Measurements from ENCODE around the gene TMTC2.

DNA sequence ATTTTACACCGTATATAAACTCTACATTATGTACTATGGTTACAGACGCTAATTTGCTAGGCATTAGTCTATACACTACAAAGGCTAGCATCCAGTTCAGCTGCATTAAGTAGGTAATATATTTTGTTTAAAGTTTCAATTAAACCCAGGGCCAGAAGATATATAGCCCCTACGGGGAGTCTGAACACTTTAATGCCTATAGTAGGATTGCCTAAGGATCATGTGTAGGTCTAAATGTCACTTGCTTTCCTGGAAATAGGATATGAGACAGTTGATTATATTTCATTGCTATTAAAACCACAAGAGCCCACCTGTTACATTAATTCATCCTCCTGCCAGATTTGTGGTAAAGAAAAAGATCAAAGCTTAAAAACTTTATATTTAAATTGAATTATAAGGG lies 286.9 kb downstream of the TMTC2 start:
- TF ChIP-seq, protein P1, sequence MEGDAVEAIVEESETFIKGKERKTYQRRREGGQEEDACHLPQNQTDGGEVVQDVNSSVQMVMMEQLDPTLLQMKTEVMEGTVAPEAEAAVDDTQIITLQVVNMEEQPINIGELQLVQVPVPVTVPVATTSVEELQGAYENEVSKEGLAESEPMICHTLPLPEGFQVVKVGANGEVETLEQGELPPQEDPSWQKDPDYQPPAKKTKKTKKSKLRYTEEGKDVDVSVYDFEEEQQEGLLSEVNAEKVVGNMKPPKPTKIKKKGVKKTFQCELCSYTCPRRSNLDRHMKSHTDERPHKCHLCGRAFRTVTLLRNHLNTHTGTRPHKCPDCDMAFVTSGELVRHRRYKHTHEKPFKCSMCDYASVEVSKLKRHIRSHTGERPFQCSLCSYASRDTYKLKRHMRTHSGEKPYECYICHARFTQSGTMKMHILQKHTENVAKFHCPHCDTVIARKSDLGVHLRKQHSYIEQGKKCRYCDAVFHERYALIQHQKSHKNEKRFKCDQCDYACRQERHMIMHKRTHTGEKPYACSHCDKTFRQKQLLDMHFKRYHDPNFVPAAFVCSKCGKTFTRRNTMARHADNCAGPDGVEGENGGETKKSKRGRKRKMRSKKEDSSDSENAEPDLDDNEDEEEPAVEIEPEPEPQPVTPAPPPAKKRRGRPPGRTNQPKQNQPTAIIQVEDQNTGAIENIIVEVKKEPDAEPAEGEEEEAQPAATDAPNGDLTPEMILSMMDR (IDR thresholded peaks at IDR 0.05) = no peak
- TF ChIP-seq POLR2A (IDR thresholded peaks at IDR 0.05) = no peak
